Lung (tissue), 12 donors: ENCODE data around the gene HEATR3. TPM values are rescaled to one million over a fixed set of nuclear protein-coding genes. Genes with fewer than 3 reads are reported as not detected.

Source experiments
- ATAC-seq: fragments of 200-7000 bp; cut with Tn5 transposase; one replicate; pipeline ENCODE4 v1.9.1; 2020; ENCODE audit warnings: moderate number of reproducible peaks; ENCODE audit not compliant: insufficient read depth, low FRiP score
- DNase-seq, 3 donors: peaks; one replicate each; pipeline ENCODE4 v3.0.0-alpha.2; 2013 to 2017
- H3K27ac ChIP-seq, 2 donors: one replicate each; pipeline ENCODE4 v1.5.1; 2013; ENCODE audit warnings: mild to moderate bottlenecking in 2 of 2, moderate library complexity in 2 of 2, control low read depth in 1 of 2, inconsistent platforms in 1 of 2, low read depth in 1 of 2, low read length in 1 of 2
- H3K27me3 ChIP-seq, 3 donors: one replicate each; pipeline ENCODE4 v1.5.1; 2013; ENCODE audit warnings: low read length in 2 of 3; ENCODE audit not compliant: control insufficient read depth in 3 of 3, insufficient read depth in 3 of 3
- H3K36me3 ChIP-seq, 4 donors: one replicate each; pipeline ENCODE4 v1.5.1; 2013; ENCODE audit warnings: low read length in 4 of 4, mild to moderate bottlenecking in 1 of 4, moderate library complexity in 1 of 4; ENCODE audit not compliant: control insufficient read depth in 4 of 4, insufficient read depth in 4 of 4
- H3K4me1 ChIP-seq, 5 donors: one replicate each; pipeline ENCODE4 v1.5.1; 2013; ENCODE audit warnings: low read length in 5 of 5, mild to moderate bottlenecking in 2 of 5, moderate library complexity in 1 of 5; ENCODE audit not compliant: control insufficient read depth in 5 of 5, insufficient read depth in 5 of 5
- H3K4me3 ChIP-seq: one replicate; pipeline ENCODE4 v1.5.1; 2013; ENCODE audit warnings: mild to moderate bottlenecking, control low read depth, moderate library complexity
- H3K9ac ChIP-seq, 2 donors: one replicate each; pipeline ENCODE4 v1.5.1; 2013; ENCODE audit warnings: low read length in 2 of 2, control low read depth in 1 of 2; ENCODE audit not compliant: insufficient read depth in 1 of 2
- H3K9me3 ChIP-seq, 4 donors: one replicate each; pipeline ENCODE4 v1.5.1; 2013; ENCODE audit warnings: low read length in 3 of 4, mild to moderate bottlenecking in 1 of 4, moderate library complexity in 1 of 4; ENCODE audit not compliant: control insufficient read depth in 4 of 4, insufficient read depth in 3 of 4
- CTCF ChIP-seq: IDR thresholded peaks from 2 replicates; pipeline ENCODE4 v1.5.1; 2012; ENCODE audit warnings: mild to moderate bottlenecking; ENCODE audit errors: control extremely low read depth, extremely low read depth
- WGBS, 2 donors: extraction: QIAGEN DNeasy Blood & Tissue Kit; methylation state at CpG; one replicate each; pipeline ENCODE4 v1.1.7; 2013; 5-methylcytosine and 5-hydroxymethylcytosine counted together
- polyA plus RNA-seq, 2 donors: library from polyadenylated mRNA; stranded (reverse); fragments of 200-250 nt; gene quantifications; one replicate each; pipeline ENCODE4 v1.2.1, GENCODE V29; 2013
- total RNA-seq, 2 donors: library from RNA; depleted of rRNA in 1 of 2; stranded (reverse); fragments of >200 nt in 1 of 2; gene quantifications; one replicate each; pipeline ENCODE4 v1.2.1, GENCODE V29; 2014 to 2021
- donor health status: control.
- donor health status: control.
- donor health status: Bipolar disorder and iron deficiency.
- donor health status: healthy.
- donor health status: DM: yes; HTN: yes; CAD: no.

The HEATR3 gene
- total and polyA plus RNA-seq, 4 donors, result 8.7 to 29.9 (median 14.1) TPM

- no peak for DNase-seq
- ATAC-seq, result no peak
- H3K9me3 ChIP-seq, result no peaks in the 10 kb centered on the region
- peaks cover 17 to 38% (median 26%) of the 10 kb centered on the region in 4 donors for H3K36me3 ChIP-seq
- no peaks in the 10 kb centered on the region for H3K27me3 ChIP-seq
- TF ChIP-seq CTCF, result no peak
- H3K27ac ChIP-seq, result no peak overlapping the region
- H3K9ac ChIP-seq, result no peak overlapping the region
- no peak overlapping the region for H3K4me3 ChIP-seq
- no peaks in the 10 kb centered on the region for H3K4me1 ChIP-seq
- 92 to 94% methylated on average over 7 of the region's 7 CpGs for WGBS, 2 donors
Observed at GRCh38 chr16:50081428-50082018, 15.8 kb downstream of the HEATR3 start.

- TF ChIP-seq CTCF, result no peak
- Histone ChIP-seq H3K4me1 (no peaks in the 10 kb centered on the region), H3K4me3 (no peak overlapping the region), H3K36me3 (peaks cover 17 to 41% (median 32%) of the 10 kb centered on the region in 4 donors), H3K27me3 (no peaks in the 10 kb centered on the region), H3K9ac (no peak overlapping the region), H3K27ac (no peak overlapping the region), H3K9me3 (no peaks in the 10 kb centered on the region)
- DNase-seq (no peak), ATAC-seq (no peak)
- 93 to 97% methylated on average over 8 of the region's 8 CpGs for WGBS, 2 donors
Observed at GRCh38 chr16:50083996-50084395, 18.2 kb downstream of the HEATR3 start.

DNA sequence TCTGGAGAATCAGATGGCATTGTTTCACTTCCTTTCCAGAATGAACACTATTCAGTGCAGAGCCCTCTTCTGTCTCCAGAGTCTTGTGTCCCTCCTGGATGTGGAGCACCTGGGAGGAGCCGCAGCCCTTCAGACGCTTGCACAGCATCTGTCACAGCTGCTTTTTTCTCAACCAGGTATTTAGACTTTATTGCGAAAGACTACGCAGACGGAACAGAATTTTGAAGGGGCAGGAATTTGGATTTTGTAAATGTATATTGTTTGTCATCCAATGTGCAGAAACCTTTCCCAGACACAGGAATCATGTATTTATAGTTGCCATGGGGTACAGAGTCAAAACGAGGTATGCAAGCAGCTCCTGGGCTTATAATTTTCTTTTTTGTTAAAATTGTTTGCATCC, 20.4 kb downstream of the HEATR3 start:
- DNase-seq (no peak), ATAC-seq (no peak)
- H3K4me1 ChIP-seq, result no peaks in the 10 kb centered on the region
- peaks cover 11 to 32% (median 24%) of the 10 kb centered on the region in 4 donors for H3K36me3 ChIP-seq
- no peaks in the 10 kb centered on the region for H3K27me3 ChIP-seq
- no peaks in the 10 kb centered on the region for H3K9me3 ChIP-seq
- WGBS, 2 donors, result 92 to 95% methylated on average over 6 of the region's 6 CpGs
- no peak for TF ChIP-seq CTCF
- H3K27ac ChIP-seq, result no peak overlapping the region
- no peak overlapping the region for H3K9ac ChIP-seq
- H3K4me3 ChIP-seq, result no peak overlapping the region

GRCh38 chr16:50088302-50088701, 22.5 kb downstream of the HEATR3 start:
- Histone ChIP-seq H3K9me3 (no peaks in the 10 kb centered on the region), H3K4me3 (no peak overlapping the region), H3K27ac (no peak overlapping the region), H3K36me3 (peaks cover 11 to 30% (median 22%) of the 10 kb centered on the region in 4 donors), H3K27me3 (no peaks in the 10 kb centered on the region), H3K4me1 (no peaks in the 10 kb centered on the region), H3K9ac (no peak overlapping the region)
- TF ChIP-seq CTCF, result no peak
- DNase-seq (no peak), ATAC-seq (no peak)
- WGBS, 2 donors, result 91 to 92% methylated on average over 3 of the region's 3 CpGs
